AG09319 (cell line): Measurements from ENCODE around the gene STEAP1.
A peak's percentile ranks its signal among the peaks of the same experiment; 100 is the strongest.
"Not testable (repeated sequence)": the region's sequence is repeated elsewhere in the genome, so short reads cannot be mapped to it uniquely, and the experiment has no call there.

ENCODE experiments used
- DNase-seq: peaks from one replicate; pipeline ENCODE4 v3.0.0-alpha.2; 2010; ENCODE audit warnings: low read depth; ENCODE audit errors: extremely low read depth
- TF ChIP-seq, protein P1 (sequence below): IDR thresholded peaks from 2 replicates; pipeline ENCODE4 v1.5.1; 2011; ENCODE audit warnings: low read depth, mild to moderate bottlenecking, inconsistent platforms, low read length, moderate library complexity

Gene STEAP1

GRCh38 chr7:90155206-90155605, 937 bp downstream of the STEAP1 start:
- no peak for DNase-seq
- TF ChIP-seq, protein P1, sequence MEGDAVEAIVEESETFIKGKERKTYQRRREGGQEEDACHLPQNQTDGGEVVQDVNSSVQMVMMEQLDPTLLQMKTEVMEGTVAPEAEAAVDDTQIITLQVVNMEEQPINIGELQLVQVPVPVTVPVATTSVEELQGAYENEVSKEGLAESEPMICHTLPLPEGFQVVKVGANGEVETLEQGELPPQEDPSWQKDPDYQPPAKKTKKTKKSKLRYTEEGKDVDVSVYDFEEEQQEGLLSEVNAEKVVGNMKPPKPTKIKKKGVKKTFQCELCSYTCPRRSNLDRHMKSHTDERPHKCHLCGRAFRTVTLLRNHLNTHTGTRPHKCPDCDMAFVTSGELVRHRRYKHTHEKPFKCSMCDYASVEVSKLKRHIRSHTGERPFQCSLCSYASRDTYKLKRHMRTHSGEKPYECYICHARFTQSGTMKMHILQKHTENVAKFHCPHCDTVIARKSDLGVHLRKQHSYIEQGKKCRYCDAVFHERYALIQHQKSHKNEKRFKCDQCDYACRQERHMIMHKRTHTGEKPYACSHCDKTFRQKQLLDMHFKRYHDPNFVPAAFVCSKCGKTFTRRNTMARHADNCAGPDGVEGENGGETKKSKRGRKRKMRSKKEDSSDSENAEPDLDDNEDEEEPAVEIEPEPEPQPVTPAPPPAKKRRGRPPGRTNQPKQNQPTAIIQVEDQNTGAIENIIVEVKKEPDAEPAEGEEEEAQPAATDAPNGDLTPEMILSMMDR = no peak

GRCh38 chr7:90157331-90157730, 3.1 kb downstream of the STEAP1 start:
- DNase-seq = peak; percentile 44

GRCh38 chr7:90157761-90158350, 3.6 kb downstream of the STEAP1 start:
- not testable (repeated sequence) for DNase-seq

GRCh38 chr7:90163534-90163933, 9.3 kb downstream of the STEAP1 start:
- DNase-seq = no peak
- TF ChIP-seq, protein P1 = no peak

DNA sequence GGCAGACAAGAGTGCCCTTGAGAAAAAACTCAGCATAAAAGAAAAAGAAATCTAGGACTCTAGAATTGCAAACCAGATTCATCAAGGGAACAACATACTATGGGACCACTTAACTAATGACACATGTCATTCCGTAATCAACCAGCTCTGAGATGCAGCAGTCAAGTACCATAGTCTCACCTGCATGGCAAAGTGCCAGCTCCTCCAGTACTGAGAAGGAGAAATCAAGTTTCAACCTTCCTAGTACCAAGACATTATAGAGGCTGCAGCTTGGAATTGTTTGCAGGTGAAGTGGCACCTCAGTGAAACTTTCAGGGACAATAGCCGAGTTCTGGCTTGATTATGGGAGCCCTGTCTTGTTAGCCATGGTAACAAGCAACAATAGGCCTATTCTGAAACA, 11.5 kb downstream of the STEAP1 start:
- TF ChIP-seq, protein P1 = no peak
- DNase-seq = no peak

DNA sequence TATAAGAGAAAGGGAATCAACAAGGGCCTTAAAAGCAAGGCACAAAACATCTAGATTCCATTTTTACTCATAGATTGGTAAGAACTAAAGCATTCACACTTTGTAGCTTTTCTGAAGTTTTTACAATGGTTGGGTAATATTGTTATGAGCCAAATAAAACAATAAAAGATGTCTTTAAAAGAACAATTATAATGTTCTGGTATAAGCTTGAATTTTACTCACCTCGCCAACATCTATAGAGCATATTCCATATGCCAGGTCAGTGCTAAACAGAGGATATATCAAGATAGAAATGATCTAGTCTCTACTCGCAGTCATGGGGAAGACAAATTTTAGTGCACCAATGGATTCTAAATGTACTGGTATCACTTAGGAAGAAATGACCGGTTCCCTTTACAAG, 11.9 kb downstream of the STEAP1 start:
- DNase-seq = no peak
- TF ChIP-seq, protein P1 = no peak

DNA sequence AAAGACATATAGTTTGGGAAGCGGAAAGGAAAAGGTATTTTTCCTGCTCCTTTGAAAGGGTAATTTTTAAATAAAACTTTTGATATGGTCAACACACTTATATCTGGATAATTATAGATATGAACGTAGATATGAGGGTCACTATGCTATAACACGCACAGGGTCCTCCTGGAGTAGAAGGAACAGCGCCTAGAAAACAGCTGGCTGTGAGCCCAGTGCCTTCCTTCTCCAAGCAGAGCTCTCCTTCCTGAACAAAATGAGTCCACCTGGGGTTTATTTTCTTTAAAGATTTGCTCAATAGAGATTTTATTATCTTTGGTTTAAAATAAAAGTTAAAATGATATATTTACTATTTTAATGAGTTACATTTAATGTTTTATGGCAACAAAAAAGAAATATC, 13.1 kb downstream of the STEAP1 start:
- no peak for DNase-seq
- TF ChIP-seq, protein P1 = no peak

- TF ChIP-seq, protein P1 = no peak
- no peak for DNase-seq
Observed at GRCh38 chr7:90169891-90170290, 15.6 kb downstream of the STEAP1 start.
